COLO668 (cell line): Measurements from ENCODE around the gene NCS1.

Experiments used
- DNase-seq: peaks from one replicate; lab custom pipeline; 2025; ENCODE audit not compliant: unreplicated experiment; lab: John Stamatoyannopoulos, UW

Gene NCS1

GRCh38 chr9:130175355-130175754 is 3.2 kb downstream of the NCS1 start:
- DNase-seq: no peak

- no peak for DNase-seq
These were observed 4.6 kb downstream of the NCS1 start for GRCh38 chr9:130176760-130177159.

- no peak for DNase-seq
These were observed 5.9 kb downstream of the NCS1 start for GRCh38 chr9:130177898-130178805.

- no peak for DNase-seq
These were observed 7.2 kb downstream of the NCS1 start for GRCh38 chr9:130179331-130179907.

- DNase-seq: no peak
These were observed 8.3 kb downstream of the NCS1 start for GRCh38 chr9:130180516-130180915.

GRCh38 chr9:130181678-130182380 is 9.6 kb downstream of the NCS1 start:
- no peak for DNase-seq

GRCh38 chr9:130182381-130182909 is 10.2 kb downstream of the NCS1 start:
- DNase-seq: no peak

- no peak for DNase-seq
These were observed 11.0 kb downstream of the NCS1 start for GRCh38 chr9:130183133-130183762.

GRCh38 chr9:130185017-130185416 is 12.8 kb downstream of the NCS1 start:
- DNase-seq: no peak

- no peak for DNase-seq
These were observed 13.4 kb downstream of the NCS1 start for GRCh38 chr9:130185490-130186031.

- no peak for DNase-seq
These were observed 13.8 kb downstream of the NCS1 start for GRCh38 chr9:130186051-130186450.

GRCh38 chr9:130186839-130187522 is 14.8 kb downstream of the NCS1 start:
- peak; percentile 37 for DNase-seq

- DNase-seq: no peak
These were observed 15.3 kb downstream of the NCS1 start for GRCh38 chr9:130187523-130187846.

GRCh38 chr9:130188860-130189481 is 16.8 kb downstream of the NCS1 start:
- DNase-seq: no peak

GRCh38 chr9:130189840-130190239 is 17.6 kb downstream of the NCS1 start:
- DNase-seq: no peak

GRCh38 chr9:130191068-130191748 is 19.0 kb downstream of the NCS1 start:
- no peak for DNase-seq

- no peak for DNase-seq
These were observed 19.5 kb downstream of the NCS1 start for GRCh38 chr9:130191749-130192120.

GRCh38 chr9:130192382-130192999 is 20.3 kb downstream of the NCS1 start:
- DNase-seq: no peak

- DNase-seq: no peak
These were observed 20.9 kb downstream of the NCS1 start for GRCh38 chr9:130193103-130193502.
